NCI-H1105 (cell line): ENCODE data around the gene SLC43A3.
"Not testable (repeated sequence)": the region's sequence is repeated elsewhere in the genome, so short reads cannot be mapped to it uniquely, and the experiment has no call there.

ENCODE experiments used
- DNase-seq: peaks from one replicate; lab custom pipeline; 2025; lab: John Stamatoyannopoulos, UW

The SLC43A3 gene

DNA sequence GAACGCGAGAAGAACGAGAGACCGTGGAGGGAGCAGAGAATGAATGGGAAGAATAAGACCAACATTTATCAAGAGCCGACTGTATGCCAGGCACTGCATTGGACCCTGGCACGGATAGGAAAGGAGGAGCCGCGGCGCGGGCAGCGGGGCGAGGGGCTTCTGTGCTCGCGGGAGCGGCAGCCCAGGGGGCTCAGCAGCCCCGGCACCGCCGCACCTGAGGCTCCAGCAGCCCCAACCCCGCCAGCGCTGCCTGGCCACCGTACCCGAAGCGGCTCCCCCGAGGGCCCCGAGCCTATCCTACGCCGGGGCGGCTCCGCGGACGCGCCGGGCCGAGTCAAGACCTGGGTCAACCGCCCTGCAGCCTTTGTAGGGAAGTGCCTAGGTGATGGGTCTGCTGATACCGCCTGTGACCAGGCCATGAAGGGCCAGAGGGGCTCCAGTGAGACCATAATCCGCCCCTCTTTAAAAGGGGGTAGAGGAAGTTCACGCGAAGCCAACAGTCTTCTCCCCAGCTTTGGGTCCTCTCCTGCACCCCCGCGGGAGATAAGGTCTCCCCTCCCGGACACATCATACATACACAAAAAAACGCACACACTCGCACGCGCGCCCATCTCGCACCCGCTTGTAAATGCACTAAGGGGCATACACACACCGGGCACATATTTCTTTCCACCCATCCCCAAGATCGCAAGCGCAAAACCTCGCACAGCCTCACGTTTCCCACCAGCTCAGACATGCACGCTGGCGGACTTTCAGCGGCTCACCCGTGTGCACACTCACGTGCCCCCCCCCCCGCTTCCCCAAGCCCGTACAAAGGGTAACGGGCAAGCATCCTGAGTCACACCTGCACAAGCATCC lies 32.5 kb upstream of the SLC43A3 start:
- DNase-seq = peak; percentile 24

DNA sequence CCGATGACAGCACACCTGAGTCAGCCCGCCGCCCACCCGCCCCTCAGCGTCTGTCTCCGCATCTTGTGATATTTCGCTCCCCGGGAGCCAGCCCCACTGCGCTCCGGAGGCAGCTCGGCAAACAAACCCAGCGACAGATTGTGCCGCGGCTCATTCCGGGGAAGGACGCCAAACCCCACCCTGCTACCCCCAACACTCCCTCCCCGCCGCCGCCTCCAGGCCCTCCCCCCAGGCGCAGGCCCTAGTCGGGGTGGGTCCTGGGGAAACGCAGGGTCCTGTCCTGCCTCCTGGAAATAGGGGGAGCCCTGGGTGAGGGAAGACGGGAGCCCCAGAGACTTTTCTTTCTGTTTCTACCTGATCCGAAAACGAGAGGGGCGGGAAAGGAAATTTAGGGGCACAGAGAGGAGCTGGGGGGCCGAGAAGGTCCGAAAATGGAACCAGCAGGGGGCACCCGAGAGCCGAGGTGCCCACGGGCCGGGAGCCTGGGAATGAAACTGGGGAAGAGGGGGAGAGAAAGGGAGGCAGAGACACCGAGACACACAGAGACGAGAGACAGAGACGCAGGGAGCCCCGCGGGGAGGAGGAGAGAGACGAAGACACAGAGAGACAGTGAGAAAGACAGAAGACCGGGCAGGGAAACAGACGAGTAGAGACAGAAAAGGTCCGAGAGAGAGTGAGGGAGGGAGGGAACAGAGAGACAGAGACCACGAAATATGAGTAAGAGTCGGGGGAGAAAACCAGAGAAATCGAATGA lies 31.7 kb upstream of the SLC43A3 start:
- DNase-seq = peak; percentile 36

DNA sequence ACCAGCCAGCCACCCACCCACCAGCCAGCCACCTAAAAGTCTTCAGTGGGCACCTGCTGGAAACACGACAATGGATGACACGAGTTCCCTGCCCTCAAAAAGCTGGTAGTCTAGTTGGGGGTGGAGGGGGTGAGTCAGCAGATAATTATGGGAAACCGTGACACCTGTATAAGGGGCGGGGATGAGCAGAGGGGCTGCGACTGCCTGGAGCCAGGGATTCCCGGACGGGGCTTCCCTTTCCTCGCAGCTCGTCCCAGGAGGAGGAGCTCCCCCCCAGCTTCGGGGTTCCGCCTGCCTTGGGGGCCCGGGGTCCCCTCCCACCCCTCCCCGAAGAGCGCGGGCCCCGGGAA lies 31.1 kb upstream of the SLC43A3 start:
- DNase-seq = no peak

DNA sequence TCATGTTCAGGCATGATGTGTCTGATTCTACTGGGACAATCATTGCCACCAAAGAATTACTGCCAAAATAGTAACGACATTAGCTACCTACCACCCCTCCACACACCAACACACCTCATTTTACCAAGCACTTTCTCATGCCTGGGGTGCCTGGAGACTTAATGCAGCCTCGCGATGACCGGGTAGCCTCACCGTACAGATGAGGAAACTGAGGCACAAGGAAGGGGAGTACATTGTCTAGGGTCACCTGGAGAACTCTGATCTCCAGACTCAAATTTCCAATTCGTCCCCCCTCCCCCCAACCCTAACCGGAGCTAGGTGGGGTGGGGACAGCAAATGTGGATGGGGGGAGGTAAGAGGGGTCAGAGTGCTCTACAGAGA lies 30.7 kb upstream of the SLC43A3 start:
- DNase-seq = no peak

DNA sequence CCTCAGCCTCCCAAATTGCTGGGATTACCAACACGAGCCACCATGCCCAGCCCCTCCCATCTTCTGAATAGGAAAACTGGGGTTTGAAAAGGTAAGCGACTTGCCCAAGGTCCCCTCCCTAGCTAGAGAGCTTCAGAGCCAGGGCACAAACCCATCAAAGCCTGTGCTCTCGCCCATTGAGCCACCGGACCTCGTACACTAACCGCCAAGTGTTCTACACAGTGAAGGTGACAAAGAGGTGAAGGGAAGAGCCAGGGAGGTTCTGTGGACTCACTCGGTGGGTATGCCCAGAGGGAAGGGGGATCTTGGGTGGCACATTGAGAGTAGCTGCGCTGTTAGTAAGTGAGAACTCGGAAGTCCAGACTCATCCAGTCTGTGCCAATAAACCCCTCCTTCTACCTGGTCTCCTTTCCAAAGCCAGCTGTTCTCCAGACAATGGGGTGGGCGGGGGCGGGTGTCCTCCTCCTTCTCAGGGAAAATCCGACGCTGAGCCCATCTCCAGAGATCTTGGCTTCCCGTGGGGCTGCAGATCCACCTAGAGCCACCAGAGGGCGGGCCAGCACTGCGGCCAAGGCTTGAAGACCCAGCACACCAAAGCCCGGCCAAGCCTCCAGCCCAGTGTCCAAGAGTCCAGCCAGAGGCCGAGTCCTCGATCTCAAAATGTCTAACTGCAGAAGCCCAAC lies 30.2 kb upstream of the SLC43A3 start:
- DNase-seq = peak; percentile 49

DNA sequence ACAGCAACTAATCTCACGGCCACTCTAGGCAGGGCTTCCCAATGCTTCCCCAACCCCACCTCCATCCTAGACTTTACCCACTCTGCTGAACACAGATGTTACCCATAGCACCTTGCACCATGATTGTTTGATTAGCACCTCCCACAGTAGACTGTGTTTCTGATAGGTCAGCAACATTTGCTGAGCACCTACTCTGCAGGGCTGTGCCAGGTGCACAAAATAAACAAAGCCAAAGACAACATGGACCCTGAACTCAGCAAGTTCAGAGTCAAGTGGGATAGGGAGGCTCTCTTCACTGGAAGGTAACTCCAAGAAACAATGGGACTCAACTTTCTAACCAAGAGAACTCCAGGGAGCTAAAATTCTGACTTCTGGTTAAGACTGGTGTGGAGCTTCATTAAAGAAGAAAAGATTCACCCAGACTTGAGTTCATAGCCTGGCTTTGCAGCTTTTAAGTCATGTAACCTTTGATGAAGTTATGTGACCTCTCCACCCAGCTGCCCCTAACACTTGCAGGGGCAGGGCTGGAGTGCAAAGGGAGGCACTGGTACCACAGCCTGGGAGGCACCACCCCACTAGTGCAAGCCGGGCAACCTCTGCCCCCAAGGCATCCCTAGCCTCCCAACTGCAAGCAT lies 26.7 kb upstream of the SLC43A3 start:
- no peak for DNase-seq

DNA sequence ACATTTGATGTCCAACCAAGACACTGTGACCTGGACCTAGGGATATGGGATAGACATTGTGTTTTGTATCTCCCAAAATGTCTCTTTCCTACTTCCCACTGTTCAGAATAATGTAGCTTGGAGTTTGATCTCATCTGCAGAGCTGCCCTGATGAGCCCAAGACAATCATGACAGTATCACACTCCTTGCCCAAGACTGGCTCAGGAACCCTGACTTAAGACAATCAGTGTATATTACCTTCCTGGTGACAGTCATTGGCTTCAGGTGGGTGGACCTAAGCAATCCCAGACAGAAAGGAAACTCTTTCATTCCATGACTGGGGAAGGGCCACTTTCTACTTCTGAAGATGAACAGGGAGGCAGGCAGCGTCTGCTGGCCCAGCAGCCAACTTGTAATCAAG lies 19.1 kb upstream of the SLC43A3 start:
- DNase-seq = no peak

DNA sequence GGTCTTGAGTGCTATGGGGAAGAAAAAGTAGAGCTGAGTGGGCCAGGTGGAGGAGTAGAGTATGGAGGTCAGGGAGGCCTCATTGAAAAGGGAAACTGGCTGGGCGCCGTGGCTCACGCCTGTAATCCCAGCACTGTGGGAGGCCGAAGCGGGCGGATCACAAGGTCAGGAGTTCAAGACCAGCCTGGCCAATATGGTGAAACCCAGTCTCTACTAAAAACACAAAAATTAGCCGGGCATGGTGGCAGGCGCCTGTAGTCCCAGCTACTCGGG lies 18.1 kb upstream of the SLC43A3 start:
- DNase-seq = not testable (repeated sequence)

DNA sequence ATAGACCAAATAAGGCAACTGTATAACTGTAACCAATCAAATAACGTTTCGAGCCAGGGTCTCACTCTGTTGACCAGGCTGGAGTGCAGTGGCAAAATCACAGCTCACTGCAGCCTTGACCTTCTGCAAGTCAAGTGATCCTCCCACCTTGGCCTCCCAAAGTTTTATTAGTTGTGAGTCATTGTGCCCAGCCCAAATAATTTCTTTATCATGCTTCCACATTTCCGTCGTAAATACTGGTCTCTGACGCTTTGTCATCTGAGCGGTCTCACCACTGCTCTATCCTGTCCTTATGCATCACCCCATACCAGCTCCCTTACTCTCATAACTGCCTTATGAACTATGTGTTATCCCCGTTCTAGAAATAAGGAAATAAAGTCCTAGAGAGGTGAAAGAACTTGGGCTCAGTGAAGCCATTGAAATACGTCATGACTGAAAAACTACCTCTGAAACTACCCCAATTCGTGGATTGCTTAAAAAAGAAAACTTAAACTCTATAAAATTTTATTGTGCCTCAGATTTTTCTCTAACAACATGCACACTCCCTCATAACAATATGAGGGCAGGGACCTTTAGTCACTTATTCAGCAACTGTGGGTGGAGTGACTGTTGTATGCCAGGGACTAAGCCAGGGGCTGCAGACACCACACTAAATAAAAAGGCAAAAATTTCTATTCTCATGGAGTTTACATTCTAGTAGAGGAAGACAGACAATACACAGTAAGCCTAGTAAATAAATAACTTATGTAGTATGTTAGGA lies 17.6 kb upstream of the SLC43A3 start:
- no peak for DNase-seq

DNA sequence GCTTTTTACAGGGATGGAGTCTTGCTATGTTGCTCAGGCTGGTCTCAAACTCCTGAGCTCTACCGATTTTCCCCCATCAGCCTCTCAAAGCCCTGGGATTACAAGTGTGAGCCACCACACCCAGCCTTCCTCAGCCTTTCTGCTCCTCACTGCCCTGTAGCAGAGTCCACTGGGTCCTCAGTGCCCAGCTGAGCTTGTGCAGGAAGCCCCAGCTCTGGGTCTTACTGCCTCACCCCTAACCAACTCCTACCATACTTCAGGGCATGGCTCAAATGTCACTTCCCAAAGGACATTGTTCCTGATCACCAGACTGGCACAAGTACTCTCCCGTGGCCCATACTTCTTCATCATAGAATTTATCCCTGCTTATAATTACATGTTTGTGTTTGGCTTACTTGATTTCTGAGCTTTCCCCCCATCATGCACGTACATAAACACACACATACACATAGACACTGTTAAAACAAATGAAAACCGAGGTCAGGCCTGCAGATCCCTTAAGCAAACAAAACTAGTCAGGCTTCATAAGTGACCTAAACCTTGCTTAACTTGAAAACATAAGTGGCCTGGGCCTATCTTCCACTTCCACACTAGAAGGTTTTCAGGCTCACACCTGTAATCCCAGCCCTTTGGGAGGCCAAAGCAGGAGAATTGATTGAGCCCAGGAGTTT lies 14.0 kb upstream of the SLC43A3 start:
- DNase-seq = no peak

DNA sequence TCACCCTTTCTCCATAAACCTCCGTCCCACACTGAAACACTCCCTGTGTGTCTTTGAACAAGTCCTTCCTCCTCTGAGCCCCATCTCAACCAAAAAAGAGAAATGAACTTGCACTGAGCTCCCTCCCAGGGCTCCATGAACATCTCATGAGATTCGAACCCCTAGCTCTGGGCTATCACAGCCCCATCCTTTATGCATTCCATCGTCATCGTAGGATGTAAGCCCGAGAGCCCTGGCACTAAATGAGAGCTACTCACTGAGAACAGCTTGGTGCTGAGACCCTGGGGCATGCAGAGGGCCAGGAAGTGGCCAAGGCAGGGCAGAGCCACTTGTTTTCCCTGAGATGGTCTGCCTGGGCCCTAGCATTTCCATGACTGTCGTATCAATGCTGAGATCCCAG lies 12.9 kb upstream of the SLC43A3 start:
- no peak for DNase-seq

DNA sequence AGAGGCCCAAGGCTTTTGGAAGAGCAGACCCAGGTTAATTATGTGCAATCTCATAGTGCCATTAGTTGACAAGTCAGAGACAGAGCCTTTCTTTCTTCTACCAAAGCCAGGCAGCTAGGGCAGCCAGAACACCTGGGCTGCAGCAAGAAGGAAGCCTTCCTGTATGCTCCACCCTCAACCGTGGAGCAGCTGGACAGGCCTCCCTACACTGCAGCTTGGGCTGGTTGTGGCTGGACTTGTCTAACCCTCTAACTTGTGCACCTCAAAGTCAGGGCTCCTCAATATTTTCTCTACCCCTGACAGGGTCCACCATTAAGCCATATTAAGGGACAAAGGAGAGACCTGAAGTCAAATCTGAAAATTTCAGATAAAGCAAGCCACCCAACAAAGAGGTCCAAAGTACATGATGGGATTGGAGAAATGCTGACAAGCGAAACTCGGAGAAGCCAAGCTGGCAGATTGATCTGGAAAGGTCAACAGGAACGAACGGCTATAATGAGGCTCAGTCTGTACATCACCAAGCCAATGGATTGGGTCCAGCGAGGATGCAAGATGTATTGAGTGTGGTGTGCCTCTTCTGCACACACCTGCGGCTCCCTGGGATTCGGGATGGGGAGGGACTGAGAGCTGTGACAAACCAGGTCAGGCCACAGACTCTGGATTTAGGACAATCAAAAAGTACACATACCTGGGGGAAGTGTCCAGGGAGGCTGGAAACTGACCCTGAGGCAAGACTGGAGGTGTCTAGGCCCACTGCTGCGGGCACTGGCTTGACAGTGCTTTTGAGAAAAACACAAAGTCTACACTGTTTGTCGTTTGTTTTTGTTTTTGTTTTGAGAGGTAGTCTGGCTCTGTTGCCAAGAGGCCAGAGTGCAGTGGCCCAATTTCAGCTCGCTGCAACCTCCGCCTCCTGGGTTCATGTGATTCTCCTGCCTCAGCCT lies 11.7 kb upstream of the SLC43A3 start:
- DNase-seq = no peak

DNA sequence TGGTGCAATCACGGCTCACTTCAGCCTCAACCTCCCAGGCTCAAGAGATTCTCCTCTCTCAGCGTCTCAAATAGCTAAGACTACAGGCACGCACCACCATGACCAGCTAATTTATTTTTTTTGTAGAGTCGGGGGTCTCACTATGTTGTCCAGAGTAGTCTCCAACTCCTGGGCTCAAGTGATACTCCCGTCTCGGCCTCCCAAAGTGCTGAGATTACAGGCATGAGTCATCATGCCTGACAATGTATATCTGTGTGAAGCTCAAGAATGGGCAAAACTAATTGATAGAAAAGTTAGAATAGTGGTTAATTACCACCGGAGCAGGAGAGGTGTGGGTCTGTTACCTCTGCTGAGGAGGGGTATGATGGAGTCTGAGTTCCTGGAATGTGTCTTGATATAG lies 9.1 kb upstream of the SLC43A3 start:
- no peak for DNase-seq

DNA sequence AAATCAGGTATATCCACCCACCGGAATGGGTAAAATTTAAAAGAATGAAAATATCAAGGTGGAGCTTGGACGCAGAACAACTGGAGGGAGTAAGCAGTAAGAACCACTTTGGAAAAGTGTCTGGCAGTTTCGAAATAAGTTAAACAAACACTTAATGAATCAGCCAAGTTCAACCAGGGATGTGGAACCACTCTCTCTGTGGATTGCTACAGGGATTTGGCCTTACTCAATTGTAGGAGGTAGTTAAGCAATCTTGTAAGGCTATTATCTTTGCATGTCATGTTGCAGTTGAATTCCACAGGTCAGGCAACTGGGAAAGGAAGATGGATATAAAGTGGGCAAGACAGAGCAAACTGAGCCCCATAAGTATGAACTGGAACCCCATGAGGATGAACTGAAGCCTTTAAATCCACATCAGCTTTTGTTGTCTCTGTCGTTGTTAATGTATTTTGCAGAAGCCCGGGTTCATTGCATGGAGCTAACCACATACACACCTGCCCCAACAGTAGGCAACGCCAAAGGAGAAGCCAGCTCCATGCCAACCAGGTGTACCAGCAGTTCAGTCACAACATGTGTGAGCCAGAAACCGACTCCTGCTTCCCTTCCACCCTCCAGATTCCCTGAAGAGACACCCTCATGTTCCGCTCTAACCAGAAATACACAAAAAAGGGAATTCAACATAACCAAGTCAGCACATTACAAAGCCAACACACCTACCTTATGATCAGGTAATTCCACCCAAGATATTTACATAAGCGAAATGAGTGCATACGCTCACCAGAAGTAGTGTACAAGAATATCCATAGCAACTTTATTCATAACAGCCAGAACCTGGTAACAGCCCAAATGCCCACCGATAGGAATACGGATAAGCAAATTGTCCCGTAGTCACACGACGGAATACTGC lies 8.0 kb upstream of the SLC43A3 start:
- DNase-seq = no peak

DNA sequence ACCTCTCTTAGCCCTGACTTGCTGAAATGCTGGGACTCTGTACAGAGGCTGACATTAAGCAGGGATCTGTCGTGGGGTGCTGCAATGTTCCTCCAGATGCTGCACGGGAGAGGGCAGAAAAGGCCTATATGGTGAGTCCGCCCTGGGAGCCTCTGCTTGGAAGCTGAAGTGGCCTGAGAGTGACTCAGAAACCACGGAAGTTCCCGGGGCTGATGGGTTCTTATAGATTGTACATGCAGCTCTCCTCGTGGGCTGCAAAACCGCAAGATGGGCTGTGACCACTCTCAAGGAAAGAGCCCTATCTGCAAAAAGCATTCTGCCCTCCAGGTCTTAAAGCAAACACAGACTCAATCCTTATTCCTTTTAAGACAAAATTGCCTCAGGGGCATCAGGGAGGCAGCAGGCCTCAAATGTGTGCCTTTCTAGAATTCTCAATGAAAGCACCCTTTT lies 5.8 kb upstream of the SLC43A3 start:
- DNase-seq = no peak

DNA sequence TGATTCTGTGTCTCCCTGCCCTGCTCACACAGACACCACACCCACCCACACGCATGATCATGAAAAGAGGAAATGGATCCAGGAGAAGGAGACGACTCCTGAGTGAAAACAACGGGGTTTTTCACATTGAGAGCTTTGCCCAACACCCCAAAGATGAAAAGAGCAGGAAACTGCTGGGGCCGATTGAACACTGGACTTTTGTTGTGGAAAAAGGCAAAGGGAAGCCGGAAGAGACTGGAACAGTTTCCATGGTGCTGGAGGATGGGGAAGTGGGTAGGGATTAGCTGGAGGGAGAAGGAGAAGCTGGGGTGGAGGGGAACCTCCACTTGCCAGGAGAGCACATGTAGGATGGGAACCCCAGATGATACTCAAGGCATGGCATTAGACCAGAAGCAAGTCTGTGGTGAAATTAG lies 5.2 kb upstream of the SLC43A3 start:
- DNase-seq = no peak

DNA sequence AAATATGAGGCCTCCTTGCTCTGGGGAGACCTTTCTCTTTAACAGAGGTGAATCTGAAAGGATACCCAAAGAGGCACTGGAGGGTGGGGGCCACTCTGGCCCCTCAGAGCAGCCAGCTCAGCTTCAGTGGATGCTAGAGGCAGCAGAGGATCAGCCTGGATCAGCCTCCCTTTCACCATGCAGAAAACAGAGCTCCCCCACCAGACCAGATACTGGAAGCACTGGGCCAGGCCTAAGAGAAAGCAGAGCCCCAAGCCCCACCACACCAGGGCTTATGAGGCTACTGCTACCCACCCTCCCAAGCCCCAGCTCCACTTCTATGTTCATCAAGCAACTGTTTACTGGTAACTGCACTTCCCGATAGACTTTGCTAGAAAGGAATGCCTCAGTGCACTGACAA lies 4.0 kb upstream of the SLC43A3 start:
- no peak for DNase-seq

DNA sequence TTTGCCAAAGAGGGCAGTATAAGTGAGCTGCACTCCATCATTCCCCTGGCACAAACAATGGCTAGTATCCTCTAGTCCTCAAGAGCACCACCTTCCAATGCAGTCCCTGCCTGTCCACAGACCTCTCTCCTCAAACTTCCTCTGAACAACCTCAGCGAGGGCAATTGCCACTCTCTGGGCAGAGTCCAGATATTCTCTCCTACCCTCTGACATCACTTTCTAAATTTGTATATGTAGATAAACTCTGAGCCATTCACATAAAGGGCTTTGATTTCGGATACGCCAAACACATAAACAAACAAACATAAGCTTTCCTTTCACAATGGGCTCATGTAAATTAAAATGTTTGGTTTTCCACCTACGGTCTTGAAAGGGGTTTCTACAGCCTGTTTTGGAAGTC lies 3.0 kb upstream of the SLC43A3 start:
- no peak for DNase-seq

DNA sequence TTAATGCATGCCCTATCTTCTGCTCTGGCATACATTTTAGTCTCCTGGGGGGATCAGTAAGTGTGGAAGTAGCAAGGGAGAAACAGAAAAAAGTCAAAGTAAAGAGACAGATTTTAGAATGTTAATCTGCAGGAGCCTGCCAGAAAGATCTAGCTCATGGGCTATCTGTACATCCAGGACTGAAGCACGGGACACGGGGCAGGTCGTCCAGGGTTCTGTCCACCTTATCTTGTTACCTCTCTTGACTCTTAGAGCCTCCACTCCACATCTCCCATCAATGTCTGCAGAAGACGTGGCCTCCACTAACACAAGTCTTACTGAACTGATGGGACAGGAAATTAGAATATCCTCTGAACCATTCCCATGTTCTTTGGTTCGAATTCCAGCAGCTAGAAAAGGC lies 1.7 kb upstream of the SLC43A3 start:
- no peak for DNase-seq
